Liver (tissue), 3 donors: ENCODE results near the gene WDR86.

Experiments
- CTCF ChIP-seq: fragments of 150-350 bp; IDR thresholded peaks from 2 replicates; pipeline ENCODE4 v1.5.1; 2017; ENCODE audit warnings: improper control_type of control experiment, low read depth, low read length; ENCODE audit not compliant: missing input control
- EGR1 ChIP-seq, 2 donors: IDR thresholded peaks; 2 replicates each; pipeline ENCODE4 v1.6.1; 2016 to 2018; ENCODE audit warnings: antibody characterized with exemption in 2 of 2, low read depth in 2 of 2
- MAX ChIP-seq: IDR thresholded peaks from 2 replicates; pipeline ENCODE4 v1.6.1; 2016; ENCODE audit warnings: antibody characterized with exemption
- YY1 ChIP-seq: IDR thresholded peaks from 2 replicates; pipeline ENCODE4 v1.6.1; 2016; ENCODE audit warnings: antibody characterized with exemption, mild to moderate bottlenecking
- donor health status: healthy.
- donor health status: healthy.

GRCh38 chr7:151347200-151347599, 62.6 kb downstream of the WDR86 start:
- no peak for TF ChIP-seq CTCF
- TF ChIP-seq MAX = no peak
- TF ChIP-seq EGR1 (IDR thresholded peaks at IDR 0.05; ENCODE audit: low read depth in 2 of 2) = no peak
- no peak for TF ChIP-seq YY1
